ENCODE results near the gene SERPINA12.

DNA sequence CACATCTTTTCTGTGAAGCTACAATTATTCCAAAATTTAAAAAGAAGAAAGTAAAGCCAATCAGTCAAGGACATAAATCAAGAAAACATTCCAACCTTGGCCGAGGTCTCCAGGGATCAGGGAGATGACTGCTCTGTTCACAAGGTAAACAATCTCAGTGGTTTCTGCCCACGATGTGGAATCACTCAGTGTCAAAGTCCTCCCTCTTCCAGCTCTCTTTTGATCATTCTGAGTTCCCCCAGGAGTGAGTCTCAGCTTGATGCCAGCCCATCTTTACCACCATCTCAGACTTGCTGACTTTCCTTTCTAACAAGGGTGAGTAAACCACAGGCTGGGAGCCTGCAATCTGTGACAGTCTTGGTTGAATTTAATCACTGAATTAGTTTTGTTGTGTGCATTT lies 28.5 kb downstream of the SERPINA12 start:
- TF ChIP-seq, protein P1, sequence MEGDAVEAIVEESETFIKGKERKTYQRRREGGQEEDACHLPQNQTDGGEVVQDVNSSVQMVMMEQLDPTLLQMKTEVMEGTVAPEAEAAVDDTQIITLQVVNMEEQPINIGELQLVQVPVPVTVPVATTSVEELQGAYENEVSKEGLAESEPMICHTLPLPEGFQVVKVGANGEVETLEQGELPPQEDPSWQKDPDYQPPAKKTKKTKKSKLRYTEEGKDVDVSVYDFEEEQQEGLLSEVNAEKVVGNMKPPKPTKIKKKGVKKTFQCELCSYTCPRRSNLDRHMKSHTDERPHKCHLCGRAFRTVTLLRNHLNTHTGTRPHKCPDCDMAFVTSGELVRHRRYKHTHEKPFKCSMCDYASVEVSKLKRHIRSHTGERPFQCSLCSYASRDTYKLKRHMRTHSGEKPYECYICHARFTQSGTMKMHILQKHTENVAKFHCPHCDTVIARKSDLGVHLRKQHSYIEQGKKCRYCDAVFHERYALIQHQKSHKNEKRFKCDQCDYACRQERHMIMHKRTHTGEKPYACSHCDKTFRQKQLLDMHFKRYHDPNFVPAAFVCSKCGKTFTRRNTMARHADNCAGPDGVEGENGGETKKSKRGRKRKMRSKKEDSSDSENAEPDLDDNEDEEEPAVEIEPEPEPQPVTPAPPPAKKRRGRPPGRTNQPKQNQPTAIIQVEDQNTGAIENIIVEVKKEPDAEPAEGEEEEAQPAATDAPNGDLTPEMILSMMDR (IDR thresholded peaks at IDR 0.05) = no peak
- no peak for TF ChIP-seq POLR2A (IDR thresholded peaks at IDR 0.05)

Measured in right lobe of liver (tissue), 4 donors.